ENCODE results near the gene ANKRD34C.
"Not testable (repeated sequence)": the region's sequence is repeated elsewhere in the genome, so short reads cannot be mapped to it uniquely, and the experiment has no call there.

The ANKRD34C gene

GRCh38 chr15:79315623-79316328, 33.3 kb downstream of the ANKRD34C start:
- DNase-seq = no peak
- H3K4me2 ChIP-seq (ENCODE audit: low read depth, low read length) = no peak overlapping the region
- no peak overlapping the region for H3K4me3 ChIP-seq (ENCODE audit: low read length)
- H3K27me3 ChIP-seq (replicated peaks; ENCODE audit: insufficient read depth, low read length) = no peaks in the 10 kb centered on the region
- peaks cover 4% of the 10 kb centered on the region; the same call in 1 of the 2 replicates for H3K4me1 ChIP-seq (ENCODE audit: low read length)
- no peak overlapping the region for H3K27ac ChIP-seq (ENCODE audit: low read length)
- H3K9ac ChIP-seq (ENCODE audit: low read length) = no peak overlapping the region
- no peaks in the 10 kb centered on the region for H4K20me1 ChIP-seq (ENCODE audit: insufficient read depth, low read length)
- no peaks in the 10 kb centered on the region for H3K9me2 ChIP-seq (replicated peaks; ENCODE audit: insufficient read depth, low read length)
- no peaks in the 10 kb centered on the region for H3F3A ChIP-seq (ENCODE audit: insufficient read depth, low read length)
- no peak overlapping the region for H2AFZ ChIP-seq (ENCODE audit: low read length)
- TF ChIP-seq EZH2phosphoT487 (IDR thresholded peaks at IDR 0.05; ENCODE audit: low read length) = no peak
- TF ChIP-seq CTCF (IDR thresholded peaks at IDR 0.05; ENCODE audit: low read length) = no peak
- no peak for TF ChIP-seq EZH2 (optimal IDR thresholded peaks at IDR 0.05; ENCODE audit: low read depth, low read length)
- H3K79me2 ChIP-seq (ENCODE audit: low read length) = peaks cover 40% of the 10 kb centered on the region
- no peaks in the 10 kb centered on the region for H3K9me3 ChIP-seq (replicated peaks; ENCODE audit: insufficient read depth, low read length)
- peaks cover 3% of the 10 kb centered on the region for H3K36me3 ChIP-seq (replicated peaks; ENCODE audit: insufficient read depth, low read length)

GRCh38 chr15:79316864-79317263, 34.3 kb downstream of the ANKRD34C start:
- no peaks in the 10 kb centered on the region for H3F3A ChIP-seq (ENCODE audit: insufficient read depth, low read length)
- no peaks in the 10 kb centered on the region for H3K9me3 ChIP-seq (replicated peaks; ENCODE audit: insufficient read depth, low read length)
- TF ChIP-seq CTCF (IDR thresholded peaks at IDR 0.05; ENCODE audit: low read length) (no peak), EZH2phosphoT487 (IDR thresholded peaks at IDR 0.05; ENCODE audit: low read length) (no peak), EZH2 (optimal IDR thresholded peaks at IDR 0.05; ENCODE audit: low read depth, low read length) (no peak)
- H4K20me1 ChIP-seq (ENCODE audit: insufficient read depth, low read length) = no peaks in the 10 kb centered on the region
- no peak overlapping the region for H3K27ac ChIP-seq (ENCODE audit: low read length)
- H3K4me3 ChIP-seq (ENCODE audit: low read length) = no peak overlapping the region
- H3K9ac ChIP-seq (ENCODE audit: low read length) = no peak overlapping the region
- peaks cover 3% of the 10 kb centered on the region; the same call in 1 of the 2 replicates for H3K4me1 ChIP-seq (ENCODE audit: low read length)
- no peak overlapping the region for H3K4me2 ChIP-seq (ENCODE audit: low read depth, low read length)
- H3K27me3 ChIP-seq (replicated peaks; ENCODE audit: insufficient read depth, low read length) = no peaks in the 10 kb centered on the region
- no peaks in the 10 kb centered on the region for H3K9me2 ChIP-seq (replicated peaks; ENCODE audit: insufficient read depth, low read length)
- no peak for DNase-seq
- H2AFZ ChIP-seq (ENCODE audit: low read length) = no peak overlapping the region
- peaks cover 34% of the 10 kb centered on the region for H3K79me2 ChIP-seq (ENCODE audit: low read length)
- H3K36me3 ChIP-seq (replicated peaks; ENCODE audit: insufficient read depth, low read length) = peaks cover 3% of the 10 kb centered on the region

GRCh38 chr15:79319973-79320372, 37.5 kb downstream of the ANKRD34C start:
- not testable (repeated sequence) for H3K4me1 ChIP-seq (ENCODE audit: low read length); H3K4me3 ChIP-seq (ENCODE audit: low read length); DNase-seq; H3F3A ChIP-seq (ENCODE audit: insufficient read depth, low read length); H3K9ac ChIP-seq (ENCODE audit: low read length); H3K9me3 ChIP-seq (replicated peaks; ENCODE audit: insufficient read depth, low read length); H4K20me1 ChIP-seq (ENCODE audit: insufficient read depth, low read length); H3K27me3 ChIP-seq (replicated peaks; ENCODE audit: insufficient read depth, low read length); H3K27ac ChIP-seq (ENCODE audit: low read length); H3K4me2 ChIP-seq (ENCODE audit: low read depth, low read length); H3K36me3 ChIP-seq (replicated peaks; ENCODE audit: insufficient read depth, low read length); H2AFZ ChIP-seq (ENCODE audit: low read length); H3K9me2 ChIP-seq (replicated peaks; ENCODE audit: insufficient read depth, low read length)
- peaks cover 12% of the 10 kb centered on the region; the same call in 1 of the 2 replicates for H3K79me2 ChIP-seq (ENCODE audit: low read length)

GRCh38 chr15:79321876-79322275, 39.4 kb downstream of the ANKRD34C start:
- peaks cover 3% of the 10 kb centered on the region; the same call in 1 of the 2 replicates for H3K36me3 ChIP-seq (replicated peaks; ENCODE audit: insufficient read depth, low read length)

More at GRCh38 chr15:79321876-79322275, 39.4 kb downstream of the ANKRD34C start:
- no peaks in the 10 kb centered on the region for H3K9me3 ChIP-seq (replicated peaks; ENCODE audit: insufficient read depth, low read length)
- no peaks in the 10 kb centered on the region for H3F3A ChIP-seq (ENCODE audit: insufficient read depth, low read length)
- H2AFZ ChIP-seq (ENCODE audit: low read length) = no peak overlapping the region
- DNase-seq = no peak
- TF ChIP-seq EZH2 (optimal IDR thresholded peaks at IDR 0.05; ENCODE audit: low read depth, low read length) = no peak
- no peaks in the 10 kb centered on the region for H3K9me2 ChIP-seq (replicated peaks; ENCODE audit: insufficient read depth, low read length)
- H3K27ac ChIP-seq (ENCODE audit: low read length) = no peak overlapping the region
- no peaks in the 10 kb centered on the region for H3K4me1 ChIP-seq (ENCODE audit: low read length)
- no peak overlapping the region for H3K9ac ChIP-seq (ENCODE audit: low read length)
- peaks cover 3% of the 10 kb centered on the region; the same call in 1 of the 2 replicates for H3K79me2 ChIP-seq (ENCODE audit: low read length)
- no peak overlapping the region for H3K4me3 ChIP-seq (ENCODE audit: low read length)
- H4K20me1 ChIP-seq (ENCODE audit: insufficient read depth, low read length) = no peaks in the 10 kb centered on the region
- no peaks in the 10 kb centered on the region for H3K27me3 ChIP-seq (replicated peaks; ENCODE audit: insufficient read depth, low read length)
- no peak overlapping the region for H3K4me2 ChIP-seq (ENCODE audit: low read depth, low read length)

Data from MM.1S (cell line).